HCEC 1CT (cell line): ENCODE measurements around the gene MAMDC4.
"Not testable (repeated sequence)": the region's sequence is repeated elsewhere in the genome, so short reads cannot be mapped to it uniquely, and the experiment has no call there.

Source experiments
- DNase-seq: peaks from one replicate; pipeline ENCODE4 v3.0.0-alpha.2; 2017

MAMDC4 gene

GRCh38 chr9:136839229-136840139 lies 12.7 kb upstream of the MAMDC4 start:
- no peak for DNase-seq

DNA sequence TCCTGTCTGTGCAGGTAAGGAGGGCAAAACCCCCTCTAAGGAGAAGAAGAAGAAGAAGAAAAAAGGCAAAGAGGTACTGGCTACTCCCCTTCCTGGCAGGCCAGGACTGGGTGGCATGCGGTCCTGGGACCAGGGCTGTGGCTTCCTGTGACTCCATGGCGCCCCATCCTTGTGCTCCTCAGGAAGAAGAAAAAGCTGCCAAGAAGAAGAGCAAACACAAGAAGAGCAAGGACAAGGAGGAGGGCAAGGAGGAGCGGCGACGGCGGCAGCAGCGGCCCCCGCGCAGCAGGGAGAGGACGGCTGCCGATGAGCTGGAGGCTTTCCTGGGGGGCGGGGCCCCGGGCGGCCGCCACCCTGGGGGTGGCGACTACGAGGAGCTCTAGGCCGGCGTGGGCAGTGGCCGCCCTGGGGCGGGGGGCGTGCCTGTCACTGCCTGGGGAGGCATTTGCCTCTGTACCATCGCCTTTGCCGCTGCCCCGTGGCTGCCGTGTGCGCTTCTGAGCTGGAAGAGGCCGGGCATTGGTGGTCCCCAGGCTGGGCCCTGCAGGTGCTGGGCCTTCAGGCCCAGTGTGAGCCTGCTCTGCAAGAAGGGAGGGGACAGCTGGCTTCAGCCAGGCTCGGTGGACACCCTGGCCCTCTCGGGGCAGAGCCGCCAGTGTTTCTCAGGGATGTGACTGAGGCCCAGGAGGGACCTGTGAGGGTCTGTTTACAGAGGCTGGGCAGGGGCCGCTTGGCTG lies 11.8 kb upstream of the MAMDC4 start:
- no peak for DNase-seq

- peak; percentile 38 for DNase-seq
Observed at GRCh38 chr9:136840877-136841645, 11.1 kb upstream of the MAMDC4 start.

GRCh38 chr9:136841646-136842379 lies 10.3 kb upstream of the MAMDC4 start:
- DNase-seq: not testable (repeated sequence)

GRCh38 chr9:136842380-136842948 lies 9.7 kb upstream of the MAMDC4 start, which contains the start of gene AJM1:
Gene AJM1, plus strand, starts transcription at chr9:136842478. Its CDS starts 1,937 bp downstream, at chr9:136844415.
- peak; percentile 57 for DNase-seq

- not testable (repeated sequence) for DNase-seq
Observed at GRCh38 chr9:136843159-136843800, 8.9 kb upstream of the MAMDC4 start.

GRCh38 chr9:136843801-136844740 lies 8.1 kb upstream of the MAMDC4 start:
- not testable (repeated sequence) for DNase-seq

DNA sequence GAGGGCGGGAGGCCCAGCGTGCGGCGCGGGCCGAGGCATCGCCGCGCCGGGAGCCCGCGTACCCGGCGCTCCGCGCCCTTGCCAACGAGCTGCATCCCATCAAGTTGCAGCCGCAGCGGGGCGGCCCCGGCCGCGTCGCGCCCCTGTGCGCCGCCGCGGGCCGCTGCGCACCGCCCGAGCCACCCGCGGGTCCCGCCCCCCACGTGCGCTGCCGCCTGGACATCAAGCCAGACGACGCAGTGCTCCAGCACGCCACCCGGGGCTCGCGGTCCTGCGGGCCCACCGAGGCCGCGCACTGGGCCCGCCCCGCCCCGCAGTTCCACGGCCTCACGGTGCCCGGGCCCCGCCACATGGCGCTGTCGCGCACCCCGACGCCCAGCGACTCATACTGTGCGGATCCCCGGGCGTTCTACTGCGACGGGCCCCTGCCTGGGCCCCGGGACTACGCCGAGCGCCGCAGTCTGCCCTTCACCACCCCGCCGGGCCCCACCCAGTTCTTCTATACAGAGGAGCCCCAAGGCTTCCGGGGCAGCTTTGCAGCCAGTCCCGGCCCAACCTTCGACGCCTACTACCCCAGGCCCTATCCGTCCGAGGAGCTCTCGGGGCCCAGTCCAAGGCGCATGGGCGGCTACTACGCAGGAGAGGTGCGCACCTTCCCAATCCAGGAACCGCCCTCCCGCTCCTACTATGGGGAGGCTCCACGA lies 7.2 kb upstream of the MAMDC4 start:
- no peak for DNase-seq

DNA sequence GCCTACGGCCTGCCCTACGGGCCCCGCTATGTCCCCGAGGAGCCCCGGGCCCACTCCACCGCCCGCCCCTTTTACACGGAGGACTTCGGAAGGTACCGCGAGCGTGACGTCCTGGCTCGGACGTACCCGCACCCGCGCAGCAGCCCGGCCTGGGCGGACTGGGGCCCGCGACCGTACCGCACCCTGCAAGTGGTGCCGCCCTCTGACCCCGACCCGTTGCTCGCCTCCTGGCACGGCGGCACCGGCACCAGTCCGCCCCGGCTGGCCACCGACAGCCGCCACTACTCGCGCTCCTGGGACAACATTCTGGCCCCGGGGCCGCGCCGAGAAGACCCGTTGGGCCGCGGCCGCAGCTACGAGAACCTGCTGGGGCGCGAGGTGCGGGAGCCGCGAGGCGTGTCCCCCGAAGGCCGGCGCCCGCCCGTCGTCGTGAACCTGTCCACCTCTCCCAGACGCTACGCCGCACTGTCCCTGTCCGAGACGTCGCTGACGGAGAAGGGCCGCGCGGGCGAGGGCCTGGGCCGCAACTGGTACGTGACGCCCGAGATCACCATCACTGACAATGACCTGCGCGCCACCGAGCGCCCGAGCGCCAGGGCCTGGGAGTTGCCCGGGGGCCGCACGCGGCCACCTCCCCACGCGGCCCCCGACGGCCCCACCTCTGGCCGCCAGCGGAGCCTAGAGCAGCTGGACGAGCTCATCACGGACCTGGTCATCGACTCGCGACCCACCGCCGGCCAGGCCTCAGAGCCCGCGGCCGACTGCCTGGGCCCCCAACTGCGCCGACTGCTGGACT lies 6.5 kb upstream of the MAMDC4 start:
- no peak for DNase-seq

- no peak for DNase-seq
Observed at GRCh38 chr9:136846376-136847087, 5.6 kb upstream of the MAMDC4 start.

GRCh38 chr9:136847088-136847825 lies 4.9 kb upstream of the MAMDC4 start:
- DNase-seq: no peak

DNA sequence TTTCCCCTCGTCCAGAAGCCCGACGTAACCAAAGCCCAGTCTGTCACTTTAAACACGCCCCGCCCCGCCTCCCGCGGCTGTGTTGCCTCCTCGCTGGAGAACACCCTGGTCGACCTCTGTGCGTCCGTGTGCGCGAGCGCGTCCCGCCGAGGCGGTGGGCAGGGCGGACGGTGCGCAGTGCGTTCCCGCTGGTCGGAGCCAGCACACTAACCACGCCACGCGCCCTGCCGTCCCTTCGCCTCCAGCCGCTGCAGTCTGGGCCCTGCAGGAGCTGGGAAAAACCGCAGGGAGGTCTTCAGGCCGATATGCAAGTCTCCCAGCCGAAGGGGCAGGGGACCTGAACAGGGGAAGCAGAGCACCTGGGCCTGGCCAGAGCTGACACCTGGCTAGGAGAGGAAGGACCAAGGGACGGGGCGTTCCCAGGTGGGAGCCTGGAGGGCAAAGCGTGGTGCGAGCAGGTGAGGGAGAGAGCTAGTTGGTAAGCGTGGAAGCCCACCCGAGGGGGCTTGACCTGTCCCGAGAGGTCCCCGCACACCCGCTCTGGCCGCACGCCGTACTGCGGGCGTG lies 4.2 kb upstream of the MAMDC4 start:
- DNase-seq: peak; percentile 77

DNA sequence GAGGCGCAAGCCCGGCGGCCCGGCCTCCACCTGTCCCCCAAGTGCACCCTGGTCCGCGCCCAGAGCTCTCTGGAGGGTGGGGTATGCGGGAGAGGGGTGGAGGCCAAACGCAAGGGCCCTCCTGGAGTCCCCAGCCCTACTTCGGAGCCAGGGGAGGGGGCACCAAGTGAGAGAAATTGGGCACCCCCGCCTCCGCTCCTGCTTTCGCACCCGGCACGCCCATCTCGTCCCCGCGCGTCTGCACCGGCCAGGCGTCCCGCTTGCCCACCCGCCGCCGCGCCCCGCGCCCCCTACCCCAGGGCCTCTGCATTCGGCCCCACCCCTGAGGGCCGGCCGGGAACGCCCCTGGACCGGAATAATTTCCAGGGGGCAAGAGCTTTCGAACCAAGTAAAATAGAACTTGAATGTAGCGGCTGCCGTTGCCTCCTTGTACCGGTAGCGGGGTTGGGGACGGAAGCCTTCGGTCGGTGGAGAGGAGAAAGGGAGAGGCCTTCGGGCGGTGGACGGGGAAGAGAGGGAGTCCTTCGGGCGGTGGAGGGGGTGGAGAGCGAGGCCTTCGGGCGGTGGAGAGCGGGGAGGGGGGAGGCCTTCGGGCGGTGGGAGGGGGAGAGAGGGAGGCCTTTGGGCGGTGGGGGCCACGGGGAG lies 3.6 kb upstream of the MAMDC4 start:
- DNase-seq: peak; percentile 52

- peak; percentile 99 for DNase-seq
Observed at GRCh38 chr9:136849038-136849959, 2.8 kb upstream of the MAMDC4 start, which contains the start of gene PHPT1. Gene PHPT1, plus strand, starts transcription at chr9:136849409. Its CDS starts 22 bp downstream, at chr9:136849431.
